ENCODE data around the gene AASDH. TPM values are rescaled to one million over a fixed set of nuclear protein-coding genes. Genes with fewer than 3 reads are reported as not detected.

AASDH gene
- total and polyA plus RNA-seq, 2 of the 4 experiments (the other 2 are of a cell fraction): 4.7 to 12.0 TPM

DNA sequence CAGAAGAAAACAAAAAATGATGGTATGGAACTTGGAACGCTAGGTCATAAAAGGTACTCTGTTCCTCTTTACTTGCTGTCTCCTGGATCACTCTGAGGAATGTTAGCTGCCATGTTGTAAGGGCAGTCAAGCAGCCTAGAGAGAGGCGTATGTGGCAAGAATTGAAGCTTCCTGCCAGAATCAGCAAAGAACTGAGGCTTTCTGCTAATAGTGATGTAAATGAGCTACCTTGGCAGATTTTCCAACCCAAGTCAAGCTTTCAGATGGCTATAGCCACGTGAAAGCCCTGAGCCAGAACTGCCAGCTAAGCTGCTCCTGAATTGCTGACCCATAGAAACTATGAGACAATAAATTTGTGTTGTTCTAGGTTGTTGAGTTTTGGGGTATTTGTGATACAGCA, 38.7 kb downstream of the AASDH start:
- ChIA-PET CTCF (interaction anchor here (0.9 kb wide), 1 partner anchor 20 kb away, joined by 3 read pairs; no protein-coding TSS in a partner anchor), POLR2A (ENCODE audit: unreplicated experiment) (no interaction called here)
- Histone ChIP-seq H2AFZ (replicated peaks; ENCODE audit: low read length, poor library complexity) (no peak overlapping the region), H3K23ac (ENCODE audit: low read depth, low read length) (no peak overlapping the region), H4K5ac (ENCODE audit: low read depth, low read length) (no peak overlapping the region), H4K91ac (ENCODE audit: insufficient read depth, low read depth, low read length) (no peak overlapping the region), H3K9ac (ENCODE audit: low read depth, low read length) (no peak overlapping the region), H2BK120ac (ENCODE audit: low read depth, low read length) (no peak overlapping the region), H3K27me3 (ENCODE audit: control insufficient read depth, insufficient read depth, low read length) (no peaks in the 10 kb centered on the region), H3K4me2 (ENCODE audit: low read depth, low read length) (no peak overlapping the region), H3K79me1 (ENCODE audit: low read depth in 1 of 2, low read length in 2 of 2) (no peaks in the 10 kb centered on the region), H2BK20ac (ENCODE audit: low read depth, low read length) (no peak overlapping the region), H3K9me3 (ENCODE audit: control insufficient read depth, insufficient read depth, low read length) (no peaks in the 10 kb centered on the region), H2BK5ac (ENCODE audit: low read depth, low read length, poor library complexity, severe bottlenecking) (no peak overlapping the region), H2AK5ac (ENCODE audit: low read depth, low read length) (no peak overlapping the region), H3K36me3 (ENCODE audit: control insufficient read depth, insufficient read depth, low read length) (peaks cover 10% of the 10 kb centered on the region), H4K20me1 (ENCODE audit: insufficient read depth, low read length) (no peaks in the 10 kb centered on the region), H2AK9ac (replicated peaks; ENCODE audit: low read depth, low read length, poor library complexity) (no peak overlapping the region), H3K56ac (ENCODE audit: extremely low read depth, insufficient read depth, low read length) (no peak overlapping the region), H3K4ac (ENCODE audit: low read depth, low read length) (no peak overlapping the region), H3K14ac (replicated peaks; ENCODE audit: low read depth, low read length) (no peak overlapping the region), H3K4me1 (ENCODE audit: control insufficient read depth, insufficient read depth, low read length) (no peaks in the 10 kb centered on the region), H3K4me3 (ENCODE audit: insufficient read depth, low read depth, low read length) (no peak overlapping the region), H2BK15ac (ENCODE audit: low read depth, low read length) (no peak overlapping the region), H3K27ac (ENCODE audit: insufficient read depth, low read length) (no peak overlapping the region), H3K9me1 (ENCODE audit: insufficient read depth, low read length) (no peaks in the 10 kb centered on the region), H4K8ac (ENCODE audit: low read depth in 2 of 2, low read length in 2 of 2) (no peak overlapping the region), H3K18ac (ENCODE audit: low read depth, low read length) (no peak overlapping the region)
- DNase-seq (no peak), ATAC-seq (ENCODE audit: low read depth) (no peak)
- WGBS, 2 experiments (ENCODE audit: extremely low coverage in 2 of 2, insufficient read length in 1 of 2): 83% methylated on average over 2 of the region's 3 CpGs; no CpG with 5 or more reads in 1 of the 2 experiments
- dilution Hi-C loops (cut with HindIII; ENCODE audit: low sequenced_read_pairs, unreplicated experiment): no loop called here
- no TSS peak for BruUV-seq (replicated peaks)
- in situ Hi-C loops (cut with MboI; ENCODE audit: low sequenced_read_pairs): no loop called here
- intact Hi-C loops (cut with micrococcal nuclease): no loop called here
- TF ChIP-seq RAD21 (IDR thresholded peaks at IDR 0.05; ENCODE audit: low read length) (no peak), CHD1 (IDR thresholded peaks at IDR 0.05; ENCODE audit: low read depth, low read length) (no peak), RCOR1 (IDR thresholded peaks at IDR 0.05; ENCODE audit: insufficient replicate concordance, low read length) (no peak), NFE2L2 (IDR thresholded peaks at IDR 0.05; ENCODE audit: low read depth, low read length) (no peak), BHLHE40 (IDR thresholded peaks at IDR 0.05; ENCODE audit: low read depth, low read length) (no peak), FOS (IDR thresholded peaks at IDR 0.05; ENCODE audit: low read depth, low read length) (no peak), MXI1 (IDR thresholded peaks at IDR 0.05; ENCODE audit: borderline replicate concordance, low read depth, low read length) (no peak), MAFK (IDR thresholded peaks at IDR 0.05; ENCODE audit: low read depth, low read length) (no peak)
- TF ChIP-seq, protein P1, sequence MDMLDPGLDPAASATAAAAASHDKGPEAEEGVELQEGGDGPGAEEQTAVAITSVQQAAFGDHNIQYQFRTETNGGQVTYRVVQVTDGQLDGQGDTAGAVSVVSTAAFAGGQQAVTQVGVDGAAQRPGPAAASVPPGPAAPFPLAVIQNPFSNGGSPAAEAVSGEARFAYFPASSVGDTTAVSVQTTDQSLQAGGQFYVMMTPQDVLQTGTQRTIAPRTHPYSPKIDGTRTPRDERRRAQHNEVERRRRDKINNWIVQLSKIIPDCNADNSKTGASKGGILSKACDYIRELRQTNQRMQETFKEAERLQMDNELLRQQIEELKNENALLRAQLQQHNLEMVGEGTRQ (IDR thresholded peaks at IDR 0.05; ENCODE audit: low read depth, low read length): no peak
- TF ChIP-seq, protein P2, sequence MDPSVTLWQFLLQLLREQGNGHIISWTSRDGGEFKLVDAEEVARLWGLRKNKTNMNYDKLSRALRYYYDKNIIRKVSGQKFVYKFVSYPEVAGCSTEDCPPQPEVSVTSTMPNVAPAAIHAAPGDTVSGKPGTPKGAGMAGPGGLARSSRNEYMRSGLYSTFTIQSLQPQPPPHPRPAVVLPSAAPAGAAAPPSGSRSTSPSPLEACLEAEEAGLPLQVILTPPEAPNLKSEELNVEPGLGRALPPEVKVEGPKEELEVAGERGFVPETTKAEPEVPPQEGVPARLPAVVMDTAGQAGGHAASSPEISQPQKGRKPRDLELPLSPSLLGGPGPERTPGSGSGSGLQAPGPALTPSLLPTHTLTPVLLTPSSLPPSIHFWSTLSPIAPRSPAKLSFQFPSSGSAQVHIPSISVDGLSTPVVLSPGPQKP (IDR thresholded peaks at IDR 0.05; ENCODE audit: borderline replicate concordance, low read depth, low read length): no peak

Data from IMR-90 (cell line).